ENCODE results near the gene RPL41.
A peak's percentile ranks its signal among the peaks of the same experiment; 100 is the strongest.

RPL41 gene

DNA sequence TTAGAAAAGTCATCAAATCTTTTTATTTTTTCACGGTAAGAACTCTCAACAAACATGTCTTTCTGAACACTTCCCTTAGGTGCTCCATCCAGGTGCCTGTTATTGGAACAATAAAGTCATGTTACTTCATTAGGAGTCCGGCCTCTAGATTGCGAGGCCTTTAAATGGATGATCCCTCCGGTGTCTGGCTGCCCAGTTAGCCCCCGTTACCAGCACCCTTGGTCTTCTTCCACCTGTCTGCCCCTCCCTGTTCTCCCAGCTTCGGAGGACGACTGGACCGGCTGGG is 12.7 kb upstream of the RPL41 start:
- H3K27ac ChIP-seq (replicated peaks): peak overlapping the region; percentile 97
- TF ChIP-seq REST (IDR thresholded peaks at IDR 0.05; ENCODE audit: insufficient replicate concordance, low read depth): no peak
- TF ChIP-seq GABPA (IDR thresholded peaks at IDR 0.05; ENCODE audit: low read depth): no peak
- no peak for TF ChIP-seq POLR2AphosphoS5 (IDR thresholded peaks at IDR 0.05; ENCODE audit: low read depth)
- no peak for TF ChIP-seq SPI1 (IDR thresholded peaks at IDR 0.05; ENCODE audit: borderline replicate concordance, low read depth)
- TF ChIP-seq, protein P1, sequence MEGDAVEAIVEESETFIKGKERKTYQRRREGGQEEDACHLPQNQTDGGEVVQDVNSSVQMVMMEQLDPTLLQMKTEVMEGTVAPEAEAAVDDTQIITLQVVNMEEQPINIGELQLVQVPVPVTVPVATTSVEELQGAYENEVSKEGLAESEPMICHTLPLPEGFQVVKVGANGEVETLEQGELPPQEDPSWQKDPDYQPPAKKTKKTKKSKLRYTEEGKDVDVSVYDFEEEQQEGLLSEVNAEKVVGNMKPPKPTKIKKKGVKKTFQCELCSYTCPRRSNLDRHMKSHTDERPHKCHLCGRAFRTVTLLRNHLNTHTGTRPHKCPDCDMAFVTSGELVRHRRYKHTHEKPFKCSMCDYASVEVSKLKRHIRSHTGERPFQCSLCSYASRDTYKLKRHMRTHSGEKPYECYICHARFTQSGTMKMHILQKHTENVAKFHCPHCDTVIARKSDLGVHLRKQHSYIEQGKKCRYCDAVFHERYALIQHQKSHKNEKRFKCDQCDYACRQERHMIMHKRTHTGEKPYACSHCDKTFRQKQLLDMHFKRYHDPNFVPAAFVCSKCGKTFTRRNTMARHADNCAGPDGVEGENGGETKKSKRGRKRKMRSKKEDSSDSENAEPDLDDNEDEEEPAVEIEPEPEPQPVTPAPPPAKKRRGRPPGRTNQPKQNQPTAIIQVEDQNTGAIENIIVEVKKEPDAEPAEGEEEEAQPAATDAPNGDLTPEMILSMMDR (IDR thresholded peaks at IDR 0.05; ENCODE audit: insufficient read depth, low read length): no peak
- no peak for DNase-seq (ENCODE audit: low read depth in 1 of 2, low spot score in 1 of 2)

GRCh38 chr12:56104109-56104814 is 12.2 kb upstream of the RPL41 start, which contains the start of gene PA2G4:
PA2G4 (plus strand) TSS chr12:56104559; CDS start chr12:56104738, 179 bp downstream.
- Histone ChIP-seq H3K27ac (replicated peaks) (peak within 1 kb of the TSS; percentile 97), H3K4me3 (replicated peaks; ENCODE audit: insufficient read depth, low read length) (peak within 1 kb of the TSS; percentile 90), H3K27me3 (ENCODE audit: insufficient read depth, poor library complexity, severe bottlenecking) (no peaks in the 10 kb centered on the region)
- DNase-seq (ENCODE audit: low read depth in 1 of 2, low spot score in 1 of 2): peak; percentile 99
- TF ChIP-seq GABPA (IDR thresholded peaks at IDR 0.05; ENCODE audit: low read depth): peak; percentile 17; the same call in 1 of the 2 replicates
- TF ChIP-seq POLR2AphosphoS5 (IDR thresholded peaks at IDR 0.05; ENCODE audit: low read depth): peak; percentile 94
- peak; percentile 47; the same call in 1 of the 2 replicates for TF ChIP-seq SPI1 (IDR thresholded peaks at IDR 0.05; ENCODE audit: borderline replicate concordance, low read depth)
- peak; percentile 22 for TF ChIP-seq REST (IDR thresholded peaks at IDR 0.05; ENCODE audit: insufficient replicate concordance, low read depth)
- TF ChIP-seq, protein P1 (IDR thresholded peaks at IDR 0.05; ENCODE audit: insufficient read depth, low read length): no peak

More for the DNA sequence above, 12.7 kb upstream of the RPL41 start:
- peak overlapping the region; percentile 90 for H3K4me3 ChIP-seq (replicated peaks; ENCODE audit: insufficient read depth, low read length)
- H3K27me3 ChIP-seq (ENCODE audit: insufficient read depth, poor library complexity, severe bottlenecking): no peaks in the 10 kb centered on the region

GRCh38 chr12:56104815-56105608 is 11.4 kb upstream of the RPL41 start:
- H3K4me3 ChIP-seq (replicated peaks; ENCODE audit: insufficient read depth, low read length): peak overlapping the region; percentile 90
- H3K27me3 ChIP-seq (ENCODE audit: insufficient read depth, poor library complexity, severe bottlenecking): no peaks in the 10 kb centered on the region
- peak in 1 of 2 experiments; percentile 64 for DNase-seq (ENCODE audit: low read depth in 1 of 2, low spot score in 1 of 2)
- TF ChIP-seq, protein P1 (IDR thresholded peaks at IDR 0.05; ENCODE audit: insufficient read depth, low read length): no peak
- TF ChIP-seq REST (IDR thresholded peaks at IDR 0.05; ENCODE audit: insufficient replicate concordance, low read depth): no peak
- TF ChIP-seq GABPA (IDR thresholded peaks at IDR 0.05; ENCODE audit: low read depth): no peak
- no peak for TF ChIP-seq SPI1 (IDR thresholded peaks at IDR 0.05; ENCODE audit: borderline replicate concordance, low read depth)
- TF ChIP-seq POLR2AphosphoS5 (IDR thresholded peaks at IDR 0.05; ENCODE audit: low read depth): no peak
- peak overlapping the region; percentile 97 for H3K27ac ChIP-seq (replicated peaks)
